ENCODE data around the gene TUBA4B.

The TUBA4B gene

DNA sequence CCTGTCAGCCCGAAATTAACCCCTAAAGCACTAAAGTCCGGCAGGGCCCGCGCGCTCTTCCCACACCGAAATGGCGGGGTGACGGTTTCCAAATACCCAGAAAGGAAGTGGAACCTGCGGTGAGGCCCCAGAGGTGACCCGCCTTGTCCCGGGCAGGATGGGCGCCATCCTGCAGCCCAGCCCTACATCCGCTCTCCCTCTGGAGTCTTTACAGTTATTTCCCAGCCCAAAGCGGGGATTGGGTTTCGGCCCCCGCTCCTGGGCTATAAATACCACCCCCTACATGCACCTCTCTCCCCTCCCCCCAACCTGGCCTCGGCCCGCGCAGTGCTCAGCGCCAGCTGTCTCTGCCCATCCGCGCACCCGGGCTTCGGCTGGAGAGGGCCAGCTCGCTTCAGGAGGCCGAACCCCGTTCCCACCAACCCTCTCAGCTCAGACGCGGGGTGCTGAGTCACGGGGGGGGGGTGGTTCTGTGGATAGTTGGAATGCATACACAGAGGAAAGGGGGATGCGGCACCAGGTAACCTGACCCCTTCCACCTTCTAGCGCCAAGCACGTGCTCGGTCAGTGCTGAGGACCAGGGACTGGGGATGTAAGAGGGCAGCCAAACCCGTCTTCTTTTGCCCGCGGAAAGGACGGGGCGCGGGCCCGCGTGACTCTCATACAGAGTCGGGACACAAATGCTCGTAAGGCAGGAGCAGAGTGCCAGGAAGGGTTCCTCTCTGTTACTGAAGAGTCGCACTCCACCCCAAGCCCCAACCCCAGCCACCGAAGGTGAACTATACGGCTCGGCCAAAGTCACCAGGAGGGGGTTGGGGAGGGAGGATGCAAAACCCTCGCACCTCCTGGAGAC, at the start of gene TUBA4B:
Gene TUBA4B, plus strand, starts transcription at position 344 of the 853 bp plus-strand sequence. Its CDS starts 165 bp downstream, at position 509.
- DNase-seq, result no peak

DNA sequence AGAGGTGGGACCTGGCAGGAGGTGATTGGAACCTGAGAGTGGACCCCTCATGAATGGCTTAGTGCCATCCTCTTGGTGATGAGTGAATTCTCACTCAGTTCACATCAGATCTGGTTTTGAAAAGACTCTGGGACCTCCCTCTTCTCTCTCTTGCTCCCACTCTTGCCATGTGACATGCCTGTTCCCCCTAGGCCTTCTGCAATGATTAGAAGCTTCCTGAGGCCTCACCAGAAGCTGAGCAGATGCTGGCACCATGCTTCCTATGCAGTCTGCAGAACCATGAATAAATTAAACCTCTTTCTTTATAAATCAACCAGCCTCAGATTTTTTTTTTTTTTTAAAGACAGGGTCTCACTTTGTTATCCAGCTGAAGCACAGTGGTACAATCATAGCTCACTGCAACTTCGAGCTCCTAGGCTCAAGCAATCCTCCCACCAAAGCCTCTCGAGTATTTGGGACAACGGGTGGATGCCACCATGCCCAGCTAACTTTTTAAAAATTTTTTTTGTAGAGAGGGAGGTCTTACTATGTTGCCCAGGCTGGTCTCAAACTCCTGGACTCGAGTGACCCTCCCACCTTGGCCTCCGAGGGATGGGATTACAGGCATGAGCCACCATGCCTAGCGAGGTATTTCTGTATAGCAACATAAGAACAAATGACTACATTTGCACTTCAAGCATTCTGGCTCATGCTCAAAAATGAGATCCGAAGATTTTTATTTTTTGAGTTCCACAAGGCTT, 48.4 kb upstream of the TUBA4B start:
- DNase-seq, result no peak

DNA sequence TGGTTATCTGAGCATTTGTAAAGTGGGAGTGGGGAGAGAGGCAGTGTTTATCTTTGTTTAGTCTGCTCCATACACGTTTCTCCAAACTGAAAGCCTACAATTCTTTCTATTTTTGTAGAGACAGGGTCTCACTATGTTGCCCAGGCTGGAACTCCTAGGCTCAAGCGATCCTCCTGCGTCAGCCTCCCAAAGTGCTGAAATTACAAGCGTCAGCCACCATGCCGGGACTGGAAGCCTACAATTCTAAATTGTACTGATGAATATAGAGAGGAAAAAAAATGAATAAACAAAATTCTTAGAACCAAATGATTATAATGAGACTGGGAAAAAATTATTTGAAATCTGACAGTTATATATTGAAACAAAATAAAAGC, 47.9 kb upstream of the TUBA4B start:
- no peak for DNase-seq

DNA sequence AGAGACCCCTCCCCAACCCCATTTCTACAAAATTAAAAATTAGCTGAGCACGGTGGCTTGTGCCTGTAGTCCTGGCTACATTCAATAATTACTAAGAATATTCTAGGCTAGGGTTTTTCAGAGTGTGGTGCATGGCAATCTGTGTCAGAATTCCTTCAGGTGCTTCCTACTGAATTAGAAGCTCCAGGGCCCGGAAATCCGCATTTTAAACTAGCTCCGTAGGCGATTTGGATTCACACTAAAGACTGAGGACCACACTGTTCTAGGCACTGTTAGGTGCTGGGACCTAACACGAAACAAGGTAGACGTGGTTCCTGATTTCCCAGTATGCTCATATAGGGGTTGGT, 47.1 kb upstream of the TUBA4B start:
- DNase-seq, result no peak

DNA sequence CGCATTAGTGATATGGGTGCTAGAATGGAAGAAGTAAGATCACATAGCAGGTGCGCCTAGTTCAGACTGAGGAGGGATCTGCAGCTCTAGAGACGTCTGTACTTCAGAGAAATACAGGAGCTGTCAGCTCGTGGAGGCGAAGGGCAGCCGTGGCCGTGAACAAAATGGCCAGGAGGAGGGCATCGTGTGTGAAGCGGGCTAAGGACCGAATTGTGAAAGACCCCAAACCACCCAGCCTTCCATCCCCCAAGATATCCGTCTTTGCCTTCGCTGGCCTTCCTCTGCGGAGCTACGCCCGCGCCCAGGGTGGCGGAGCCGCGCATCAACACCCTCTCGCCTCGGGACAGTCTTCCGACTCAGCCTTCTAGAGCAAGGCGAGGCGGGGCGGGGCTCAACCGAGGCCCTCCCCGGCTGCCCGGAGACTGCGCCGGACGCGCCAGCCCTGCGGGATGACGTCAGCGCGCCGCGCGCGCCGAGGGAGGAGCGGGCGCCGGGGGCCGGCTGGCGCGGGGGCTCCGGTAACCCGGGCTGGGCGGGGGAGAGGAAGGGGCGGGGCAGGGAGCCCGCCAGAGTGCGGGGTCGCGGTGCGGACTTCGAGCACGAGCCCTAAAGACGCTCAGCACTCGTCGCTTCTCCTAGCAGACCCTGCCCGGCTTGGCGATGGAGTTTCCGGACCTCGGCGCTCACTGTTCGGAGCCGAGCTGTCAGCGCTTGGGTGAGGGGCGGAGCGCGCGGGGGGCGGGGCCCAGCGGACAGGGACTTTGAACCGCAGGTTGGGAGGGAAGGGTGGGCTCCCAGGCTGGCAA, 46.5 kb upstream of the TUBA4B start, which contains the start of gene ZFAND2B:
Gene ZFAND2B, plus strand, starts transcription at position 455 of the 806 bp plus-strand sequence. Its CDS starts 206 bp downstream, at position 661.
- peak; percentile 93 for DNase-seq

DNA sequence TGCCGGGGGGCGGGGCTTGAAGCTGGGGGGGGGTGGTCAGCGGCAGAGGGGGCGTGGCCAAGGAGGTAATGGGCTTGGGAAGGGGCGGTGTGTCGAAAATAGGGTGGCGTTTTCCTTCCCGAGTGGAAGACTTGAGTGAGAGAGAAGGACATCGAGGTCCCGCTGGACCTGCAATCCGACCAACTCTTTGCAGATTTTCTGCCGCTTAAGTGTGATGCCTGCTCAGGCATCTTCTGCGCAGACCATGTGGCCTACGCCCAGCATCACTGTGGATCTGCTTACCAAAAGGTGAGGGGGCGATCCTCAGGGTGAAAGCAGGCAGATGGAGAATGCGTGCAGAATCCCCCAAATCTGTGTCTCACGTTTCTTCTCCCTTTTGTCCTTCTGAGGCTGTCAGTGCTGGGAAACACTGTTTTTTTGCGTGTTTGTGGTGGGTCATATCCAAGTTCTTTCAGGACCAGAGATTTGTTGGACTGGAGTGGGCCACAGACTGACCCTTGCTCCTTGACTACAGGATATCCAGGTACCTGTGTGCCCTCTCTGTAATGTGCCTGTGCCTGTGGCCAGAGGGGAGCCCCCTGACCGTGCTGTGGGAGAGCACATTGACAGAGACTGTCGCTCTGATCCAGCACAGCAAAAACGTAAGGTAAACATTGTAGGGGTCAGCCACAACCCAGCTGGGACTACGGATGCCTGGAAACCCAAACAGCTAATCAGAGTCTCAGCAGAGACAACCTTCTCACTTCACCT, 45.7 kb upstream of the TUBA4B start:
- DNase-seq, result no peak

DNA sequence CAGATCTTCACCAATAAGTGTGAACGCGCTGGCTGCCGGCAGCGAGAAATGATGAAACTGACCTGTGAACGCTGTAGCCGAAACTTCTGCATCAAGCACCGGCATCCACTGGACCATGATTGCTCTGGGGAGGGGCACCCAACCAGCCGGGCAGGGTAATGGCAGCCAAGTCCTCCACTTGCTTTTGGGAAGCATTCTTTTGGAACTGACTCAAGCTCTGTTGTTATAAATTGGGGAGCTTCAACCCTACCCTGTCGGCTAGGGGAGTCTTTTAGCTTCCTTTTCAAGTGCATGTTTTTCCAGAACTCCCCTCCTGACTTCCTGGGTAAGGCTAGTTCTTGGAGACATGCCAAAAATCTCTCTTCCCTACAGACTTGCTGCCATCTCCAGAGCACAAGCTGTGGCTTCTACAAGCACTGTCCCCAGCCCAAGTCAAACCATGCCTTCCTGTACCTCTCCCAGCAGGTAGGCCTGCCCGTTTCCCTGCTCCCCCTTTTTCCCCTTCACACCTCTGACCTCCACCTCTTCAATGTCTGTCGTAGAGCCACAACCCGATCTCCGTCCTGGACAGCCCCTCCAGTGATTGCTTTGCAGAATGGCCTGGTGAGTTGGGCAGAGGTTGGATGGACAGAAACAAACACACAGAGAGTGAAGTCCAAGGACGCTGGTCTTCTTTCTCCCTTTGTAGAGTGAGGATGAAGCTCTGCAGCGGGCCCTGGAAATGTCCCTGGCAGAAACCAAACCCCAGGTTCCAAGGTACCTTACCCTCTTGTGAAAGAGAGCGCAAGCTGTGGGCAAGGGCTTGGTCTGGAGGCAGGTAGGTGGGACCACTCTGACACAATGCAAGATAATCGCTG, 44.9 kb upstream of the TUBA4B start:
- DNase-seq, result no peak

DNA sequence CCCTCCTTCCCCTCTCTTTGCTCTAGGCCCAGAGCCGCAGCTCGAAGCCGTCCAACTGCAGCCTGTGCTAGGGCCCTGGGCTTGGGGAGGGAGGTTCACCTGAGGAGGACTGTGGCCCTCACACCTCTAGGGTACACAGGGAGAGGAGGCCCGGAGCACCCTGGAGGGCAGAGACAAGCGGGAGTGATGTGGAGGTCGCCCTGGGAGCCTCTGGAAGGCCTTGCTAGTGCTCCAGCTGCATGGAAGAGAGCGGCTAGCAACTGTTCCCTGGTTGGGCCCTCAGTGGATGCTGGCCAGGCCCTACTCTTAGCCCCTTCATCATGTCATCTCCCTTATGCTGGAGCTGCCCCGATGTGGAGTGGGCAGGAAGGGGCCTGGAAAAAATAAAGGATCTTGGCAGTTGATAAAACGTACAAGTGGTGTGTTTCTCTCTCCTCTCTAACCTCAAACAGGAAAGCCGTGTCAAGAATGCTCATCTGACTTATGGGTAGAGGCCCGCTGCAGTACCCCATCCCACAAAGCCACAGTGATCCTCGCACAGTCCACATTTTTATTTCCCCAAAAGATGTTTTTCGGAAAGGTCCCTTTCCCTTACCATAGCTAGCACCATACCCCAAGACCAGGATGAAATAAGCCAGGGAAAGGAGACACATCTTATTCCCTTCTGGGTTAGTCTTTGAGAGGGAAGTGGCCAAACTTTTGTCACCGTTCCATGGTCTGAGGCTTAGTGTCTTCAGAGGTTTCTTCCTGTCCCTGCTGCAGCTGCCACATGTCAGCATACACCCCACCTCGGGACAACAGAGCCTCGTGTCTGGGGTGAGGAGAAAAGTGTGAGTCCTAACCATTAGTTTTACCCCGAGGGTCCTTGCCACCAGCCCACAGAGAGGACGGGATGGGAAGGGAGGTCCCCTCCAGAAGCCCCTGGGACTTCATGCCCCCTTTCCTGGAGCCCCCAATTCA, 43.5 kb upstream of the TUBA4B start:
- no peak for DNase-seq

DNA sequence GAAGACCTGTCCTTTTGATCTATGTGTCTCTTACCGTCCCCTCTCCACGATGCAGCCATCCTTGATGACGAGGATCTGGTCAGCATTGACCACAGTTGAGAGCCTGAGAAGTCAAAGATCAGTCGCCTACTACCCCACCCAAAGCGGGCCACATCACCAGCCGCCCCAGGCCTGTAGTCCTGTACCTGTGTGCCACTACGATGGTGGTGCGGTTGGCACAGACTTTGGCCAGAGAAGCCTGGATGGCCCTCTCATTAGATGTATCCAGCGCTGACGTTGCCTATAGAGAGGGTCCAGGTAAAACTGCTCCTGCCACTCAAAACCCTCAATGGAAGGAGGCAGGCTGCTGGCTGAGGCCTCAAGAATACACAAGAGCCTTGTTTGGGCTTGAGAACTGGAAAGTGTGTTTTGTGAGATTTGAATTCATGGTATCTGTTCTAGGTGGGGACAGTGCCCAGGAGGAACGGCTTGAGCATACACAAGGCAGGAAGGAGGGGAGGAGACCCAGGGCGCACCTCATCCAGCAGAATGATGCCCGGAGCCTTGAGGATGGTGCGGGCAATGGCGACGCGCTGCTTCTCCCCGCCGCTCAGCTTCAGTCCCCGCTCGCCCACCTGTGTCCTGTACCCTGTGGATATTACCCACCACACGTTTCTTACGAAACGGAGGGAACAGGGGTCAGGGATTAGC, 42.7 kb upstream of the TUBA4B start:
- DNase-seq, result no peak

DNA sequence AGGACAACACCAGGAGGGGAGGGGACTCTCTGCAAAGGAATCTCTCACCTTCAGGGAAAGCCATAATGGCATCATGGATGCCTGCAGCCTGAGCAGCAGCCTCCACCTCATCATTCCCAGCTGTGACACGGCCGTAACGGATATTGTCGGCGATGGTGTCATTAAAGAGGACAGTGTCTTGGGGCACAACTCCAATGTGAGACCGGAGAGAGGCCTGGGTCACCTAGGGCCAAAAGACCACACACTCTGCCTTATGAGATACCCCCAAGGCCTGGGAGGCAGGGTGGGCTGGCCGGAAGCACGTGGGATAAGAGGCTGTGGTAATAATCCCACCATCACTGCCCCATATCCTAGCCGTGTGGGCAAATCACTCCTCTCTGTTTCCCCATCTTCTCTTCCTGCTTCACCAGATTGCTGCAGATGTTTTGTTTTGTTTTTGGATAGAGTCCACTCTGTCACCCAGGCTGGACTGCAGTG, 42.1 kb upstream of the TUBA4B start:
- no peak for DNase-seq

DNA sequence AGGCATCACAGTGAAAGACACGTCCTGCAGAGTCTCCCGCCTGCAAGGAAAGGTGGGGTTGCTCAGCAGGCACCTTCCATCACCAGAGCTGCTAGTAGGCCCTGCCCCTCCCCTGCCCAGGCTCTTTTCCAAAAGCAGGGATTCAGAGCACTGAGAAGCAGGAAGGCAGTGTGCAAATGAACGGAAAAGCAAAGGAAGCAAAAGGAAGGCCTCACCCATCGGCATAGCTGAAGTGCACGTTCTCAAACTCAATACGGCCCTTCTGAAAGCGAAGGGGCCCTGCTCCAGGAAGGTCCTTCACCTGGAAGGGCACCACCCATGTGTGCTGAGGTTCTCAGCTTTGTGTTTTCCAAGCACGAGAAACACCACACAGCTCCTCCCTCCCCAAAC, 40.0 kb upstream of the TUBA4B start:
- DNase-seq, result no peak

DNA sequence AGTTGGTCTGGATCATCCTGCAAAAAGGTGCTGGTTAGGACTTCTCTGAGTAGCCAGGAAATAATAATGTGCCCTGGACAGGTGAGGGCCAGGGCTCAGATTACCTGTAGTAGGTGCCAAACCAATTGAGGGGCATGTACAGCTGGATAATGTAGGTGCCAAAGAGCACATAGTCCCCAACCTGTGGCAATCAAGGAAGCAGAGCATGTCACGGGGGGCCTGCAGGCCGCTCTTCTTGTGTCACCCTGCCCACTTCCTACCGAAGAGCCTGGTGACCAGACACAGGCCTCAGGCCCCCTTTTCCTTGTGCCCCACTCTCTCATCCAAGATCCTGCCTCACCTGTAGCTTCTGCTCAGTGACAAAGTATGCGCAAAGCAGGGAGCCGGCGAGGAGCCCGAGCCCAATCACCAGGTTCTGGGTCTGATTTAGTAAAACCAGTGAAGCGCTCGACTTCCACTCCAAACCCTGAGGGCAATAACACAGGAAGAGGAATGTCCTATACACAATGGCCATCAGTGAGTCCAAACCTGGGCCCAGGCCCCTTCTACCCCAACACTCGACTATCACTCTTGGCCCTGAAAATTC, 39.5 kb upstream of the TUBA4B start:
- no peak for DNase-seq

DNA sequence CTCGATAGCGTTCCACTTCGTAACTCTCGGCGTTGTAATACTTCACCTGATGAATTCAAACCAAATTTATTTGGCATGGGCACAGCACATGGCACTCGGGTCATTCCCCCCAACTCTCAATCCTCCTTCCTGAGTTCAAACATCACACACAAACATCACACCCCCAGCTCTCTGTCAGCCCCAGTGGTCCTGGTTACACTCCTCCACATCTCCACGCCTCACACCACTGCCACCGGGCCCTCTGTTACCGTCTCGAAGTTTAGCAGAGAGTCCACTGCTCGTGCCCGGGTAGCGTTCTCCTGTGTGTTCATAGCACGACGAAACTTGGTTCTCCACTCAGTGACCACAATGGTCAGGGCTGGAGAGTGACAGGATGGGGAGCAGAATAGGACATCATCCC, 38.9 kb upstream of the TUBA4B start:
- DNase-seq, result no peak

DNA sequence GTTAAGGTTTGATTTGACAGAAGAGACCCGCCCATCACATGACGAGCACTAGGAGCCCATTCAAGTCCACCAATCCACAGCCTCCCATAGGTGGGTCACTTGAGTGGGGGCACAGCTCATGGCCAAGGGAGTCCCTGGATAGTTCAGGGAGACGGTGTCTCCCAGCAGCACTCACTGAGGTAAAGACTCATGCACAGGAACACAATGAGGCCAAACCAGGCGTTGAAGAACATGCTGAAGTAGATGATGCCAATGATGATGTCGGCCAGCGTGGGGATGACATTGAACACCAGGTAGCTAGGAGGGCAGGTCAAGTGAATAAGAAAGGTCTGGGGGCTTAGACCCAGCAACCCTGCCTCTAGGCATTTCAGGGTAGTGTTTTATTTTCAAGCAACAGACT, 38.3 kb upstream of the TUBA4B start:
- DNase-seq, result no peak

DNA sequence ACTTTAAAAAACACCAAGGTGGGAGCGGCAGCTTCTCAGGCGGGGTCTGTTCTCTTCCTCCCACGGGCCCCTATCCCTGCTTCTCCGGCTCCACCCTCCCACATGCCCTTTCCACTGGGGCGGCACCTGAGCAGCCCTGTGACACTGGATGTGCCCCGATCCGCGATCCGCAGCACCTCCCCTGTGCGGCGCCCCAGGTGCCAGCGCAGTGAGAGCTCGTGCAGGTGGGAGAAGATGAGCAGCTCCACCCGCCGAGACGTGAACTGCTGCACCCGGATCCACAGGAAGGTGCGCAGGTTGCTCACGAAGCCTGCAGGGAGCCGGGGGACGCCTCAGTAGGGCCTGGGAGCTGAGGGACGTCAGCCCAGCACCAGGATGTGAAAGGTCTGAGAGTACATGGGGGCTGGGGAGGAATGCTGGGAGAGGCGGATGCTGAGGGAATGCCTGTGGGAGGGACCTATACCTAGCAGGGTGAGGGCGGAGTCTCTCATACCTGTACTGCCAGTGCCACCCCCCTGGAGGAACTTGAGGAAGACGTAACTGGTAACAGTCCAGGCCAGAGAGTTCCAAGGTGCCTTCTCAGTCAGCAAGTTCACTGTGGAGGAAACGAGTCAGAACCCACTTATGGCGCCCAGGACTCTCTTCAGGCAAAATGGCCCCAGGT, 37.0 kb upstream of the TUBA4B start:
- DNase-seq, result no peak

DNA sequence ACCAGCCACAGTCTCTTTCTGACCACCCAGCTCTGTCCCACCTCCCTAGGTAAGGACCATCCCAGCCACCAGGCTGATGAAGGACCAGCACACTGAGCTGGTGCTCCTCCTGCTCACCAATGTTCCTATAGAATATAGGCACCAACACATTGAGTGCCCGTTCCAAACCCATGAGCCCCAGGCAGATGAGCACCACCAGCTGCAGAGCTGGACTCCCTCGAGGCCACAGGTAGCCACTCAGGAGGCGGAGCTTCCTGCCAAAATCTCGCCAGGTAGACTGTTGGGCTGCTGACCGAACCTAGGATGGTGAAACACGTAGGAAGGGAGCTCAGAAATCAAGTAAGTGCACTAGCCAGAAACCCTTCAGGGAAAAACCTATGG, 36.5 kb upstream of the TUBA4B start:
- DNase-seq, result no peak

DNA sequence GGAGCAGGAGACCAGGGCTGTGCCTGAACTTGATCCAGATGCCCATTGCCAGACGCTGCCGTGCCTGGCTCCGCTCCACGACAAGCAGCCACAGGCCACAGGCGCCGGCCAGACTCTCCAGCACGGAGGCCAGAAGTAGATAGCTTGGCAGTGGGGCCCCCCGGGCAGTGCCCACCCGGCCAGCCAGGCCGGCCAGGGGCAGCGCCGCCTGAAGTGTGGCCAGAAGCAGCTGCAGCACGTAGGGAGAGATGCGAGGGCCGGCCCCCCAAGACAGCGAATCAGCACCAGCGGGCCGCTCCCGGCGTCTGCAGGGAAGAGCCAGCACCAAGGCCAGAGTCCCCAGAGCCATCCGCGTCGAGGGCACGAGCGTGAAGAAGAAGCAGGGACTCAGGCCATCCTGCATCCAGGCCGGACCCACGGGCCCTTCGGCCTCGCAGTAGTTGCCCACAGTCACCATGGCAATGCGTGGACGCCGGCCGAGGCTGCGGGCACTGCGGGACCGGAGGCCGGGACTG, 34.8 kb upstream of the TUBA4B start:
- DNase-seq, result no peak
